ENCODE measurements around the gene MIDN.

- TF ChIP-seq YY1 (IDR thresholded peaks at IDR 0.05; ENCODE audit: low read depth, low read length), result no peak
- TF ChIP-seq REST (IDR thresholded peaks at IDR 0.05; ENCODE audit: low read depth, low read length), result no peak
- TF ChIP-seq, protein P1, sequence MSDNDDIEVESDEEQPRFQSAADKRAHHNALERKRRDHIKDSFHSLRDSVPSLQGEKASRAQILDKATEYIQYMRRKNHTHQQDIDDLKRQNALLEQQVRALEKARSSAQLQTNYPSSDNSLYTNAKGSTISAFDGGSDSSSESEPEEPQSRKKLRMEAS (IDR thresholded peaks at IDR 0.05; ENCODE audit: low read depth, low read length), result no peak
- no peak for TF ChIP-seq RCOR1 (conservative IDR thresholded peaks at IDR 0.05; ENCODE audit: low read depth, low read length)
- TF ChIP-seq, protein P2, sequence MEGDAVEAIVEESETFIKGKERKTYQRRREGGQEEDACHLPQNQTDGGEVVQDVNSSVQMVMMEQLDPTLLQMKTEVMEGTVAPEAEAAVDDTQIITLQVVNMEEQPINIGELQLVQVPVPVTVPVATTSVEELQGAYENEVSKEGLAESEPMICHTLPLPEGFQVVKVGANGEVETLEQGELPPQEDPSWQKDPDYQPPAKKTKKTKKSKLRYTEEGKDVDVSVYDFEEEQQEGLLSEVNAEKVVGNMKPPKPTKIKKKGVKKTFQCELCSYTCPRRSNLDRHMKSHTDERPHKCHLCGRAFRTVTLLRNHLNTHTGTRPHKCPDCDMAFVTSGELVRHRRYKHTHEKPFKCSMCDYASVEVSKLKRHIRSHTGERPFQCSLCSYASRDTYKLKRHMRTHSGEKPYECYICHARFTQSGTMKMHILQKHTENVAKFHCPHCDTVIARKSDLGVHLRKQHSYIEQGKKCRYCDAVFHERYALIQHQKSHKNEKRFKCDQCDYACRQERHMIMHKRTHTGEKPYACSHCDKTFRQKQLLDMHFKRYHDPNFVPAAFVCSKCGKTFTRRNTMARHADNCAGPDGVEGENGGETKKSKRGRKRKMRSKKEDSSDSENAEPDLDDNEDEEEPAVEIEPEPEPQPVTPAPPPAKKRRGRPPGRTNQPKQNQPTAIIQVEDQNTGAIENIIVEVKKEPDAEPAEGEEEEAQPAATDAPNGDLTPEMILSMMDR (IDR thresholded peaks at IDR 0.05 in 2 of 3, conservative IDR thresholded peaks at IDR 0.05 in 1 of 3; ENCODE audit: control insufficient read depth in 2 of 3, extremely low read depth in 1 of 3, insufficient read depth in 1 of 3, low read depth in 3 of 3, low read length in 3 of 3), result no peak
- no peak for TF ChIP-seq EZH2 (IDR thresholded peaks at IDR 0.05; ENCODE audit: borderline replicate concordance, control insufficient read depth, low read depth, low read length)
- no peak for TF ChIP-seq RAD21 (IDR thresholded peaks at IDR 0.05; ENCODE audit: insufficient read depth, low read depth, low read length)
- TF ChIP-seq, protein P3, sequence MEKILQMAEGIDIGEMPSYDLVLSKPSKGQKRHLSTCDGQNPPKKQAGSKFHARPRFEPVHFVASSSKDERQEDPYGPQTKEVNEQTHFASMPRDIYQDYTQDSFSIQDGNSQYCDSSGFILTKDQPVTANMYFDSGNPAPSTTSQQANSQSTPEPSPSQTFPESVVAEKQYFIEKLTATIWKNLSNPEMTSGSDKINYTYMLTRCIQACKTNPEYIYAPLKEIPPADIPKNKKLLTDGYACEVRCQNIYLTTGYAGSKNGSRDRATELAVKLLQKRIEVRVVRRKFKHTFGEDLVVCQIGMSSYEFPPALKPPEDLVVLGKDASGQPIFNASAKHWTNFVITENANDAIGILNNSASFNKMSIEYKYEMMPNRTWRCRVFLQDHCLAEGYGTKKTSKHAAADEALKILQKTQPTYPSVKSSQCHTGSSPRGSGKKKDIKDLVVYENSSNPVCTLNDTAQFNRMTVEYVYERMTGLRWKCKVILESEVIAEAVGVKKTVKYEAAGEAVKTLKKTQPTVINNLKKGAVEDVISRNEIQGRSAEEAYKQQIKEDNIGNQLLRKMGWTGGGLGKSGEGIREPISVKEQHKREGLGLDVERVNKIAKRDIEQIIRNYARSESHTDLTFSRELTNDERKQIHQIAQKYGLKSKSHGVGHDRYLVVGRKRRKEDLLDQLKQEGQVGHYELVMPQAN (conservative IDR thresholded peaks at IDR 0.05), result no peak
- TF ChIP-seq NR2C2 (IDR thresholded peaks at IDR 0.05; ENCODE audit: borderline replicate concordance, control insufficient read depth, insufficient read length, low read depth), result no peak
- TF ChIP-seq STAT3 (IDR thresholded peaks at IDR 0.05; ENCODE audit: low read depth, low read length), result no peak
- TF ChIP-seq POLR2AphosphoS5 (IDR thresholded peaks at IDR 0.05; ENCODE audit: low read length), result no peak
- no peak for TF ChIP-seq SUZ12 (IDR thresholded peaks at IDR 0.05; ENCODE audit: unreplicated experiment)
- TF ChIP-seq ZNF274 (IDR thresholded peaks at IDR 0.05; ENCODE audit: insufficient read depth, insufficient read length), result no peak
These were observed 35.0 kb downstream of the MIDN start for GRCh38 chr19:1283207-1283916.

All from GM12878 (cell line).